Kidney (tissue), 14 donors: Measurements from ENCODE around the gene TGM1. TPM values are rescaled to one million over a fixed set of nuclear protein-coding genes. Genes with fewer than 3 reads are reported as not detected.

ENCODE experiments used
- DNase-seq, 5 donors: peaks; one replicate each; pipeline ENCODE4 v3.0.0-alpha.2; 2013 to 2020
- FAIRE-seq: peaks from 2 replicates; lab custom pipeline; 2012; peaks lifted over from hg19 to GRCh38; lab: Jason Lieb, UNC
- H3K27ac ChIP-seq, 2 donors: one replicate each; pipeline ENCODE4 v1.7.0; 2013; ENCODE audit warnings: low read depth in 2 of 2, low read length in 2 of 2, inconsistent platforms in 1 of 2
- H3K27me3 ChIP-seq: one replicate; pipeline ENCODE4 v1.7.1; 2013; ENCODE audit warnings: low read length, inconsistent platforms; ENCODE audit not compliant: control insufficient read depth, insufficient read depth
- H3K36me3 ChIP-seq, 3 donors: one replicate each; pipeline versions ENCODE4 v1.7.0 to v1.7.1; 2013; ENCODE audit warnings: low read length in 3 of 3, control low read depth in 1 of 3, inconsistent platforms in 1 of 3; ENCODE audit not compliant: insufficient read depth in 3 of 3, control insufficient read depth in 2 of 3
- H3K4me1 ChIP-seq, 3 donors: one replicate each; pipeline versions ENCODE4 v1.7.0 to v1.7.1; 2013; ENCODE audit warnings: low read length in 3 of 3, inconsistent platforms in 1 of 3, low read depth in 1 of 3; ENCODE audit not compliant: control insufficient read depth in 2 of 3, insufficient read depth in 2 of 3
- H3K4me3 ChIP-seq, 3 donors: one replicate each; pipeline versions ENCODE4 v1.7.0 to v1.8.1; 2013; ENCODE audit warnings: low read length in 3 of 3, control low read depth in 1 of 3, inconsistent platforms in 1 of 3
- H3K9ac ChIP-seq, 3 donors: one replicate each; pipeline versions ENCODE4 v1.7.0 to v1.7.1; 2013; ENCODE audit warnings: low read length in 3 of 3, control low read depth in 1 of 3, inconsistent platforms in 1 of 3
- H3K9me3 ChIP-seq, 3 donors: one replicate each; pipeline versions ENCODE4 v1.7.0 to v1.7.1; 2013; ENCODE audit warnings: low read length in 3 of 3, control low read depth in 1 of 3, inconsistent platforms in 1 of 3; ENCODE audit not compliant: control insufficient read depth in 2 of 3, insufficient read depth in 1 of 3
- intact Hi-C: fragments of 100-400 bp; cut with DNase I; formaldehyde crosslinking; loops from one replicate; pipeline ENCODE4 v1.11.1; 2022
- polyA plus RNA-seq: library from polyadenylated mRNA; stranded (reverse); fragments of 350-450 nt; fragmentation: Illumina TruSeq; extraction: RNeasy Lipid Tissue Mini Kit (QIAGEN cat#74804); gene quantifications from one replicate; pipeline ENCODE4 v1.2.3, GENCODE V29; 2014; ENCODE audit warnings: low read depth, low replicate concordance; ENCODE audit not compliant: insufficient read depth
- total RNA-seq: library from RNA; stranded (reverse); fragmentation: NEBNext Ultra II Directional; extraction: Animal tissue kit (Norgen Biotek cat#: 25700); gene quantifications from one replicate; pipeline ENCODE4 v1.2.1, GENCODE V29; 2021
- TF ChIP-seq, protein P1 (sequence below): IDR thresholded peaks from 3 replicates; pipeline ENCODE4 v1.5.1; 2012; ENCODE audit warnings: mild to moderate bottlenecking, moderate library complexity, borderline replicate concordance; ENCODE audit not compliant: insufficient read depth; ENCODE audit errors: extremely low read depth
- donor health status: control.
- donor health status: control.
- donor health status: control.
- donor health status: control.
- donor health status: control.
- donor health status: DM: yes; HTN: yes; CAD: no.
- donor health status: Normal renal cell carcinoma (clear cell type).

Gene TGM1
- total and polyA plus RNA-seq, 2 donors from 2014 or later = 4.5 to 13.1 TPM

DNA sequence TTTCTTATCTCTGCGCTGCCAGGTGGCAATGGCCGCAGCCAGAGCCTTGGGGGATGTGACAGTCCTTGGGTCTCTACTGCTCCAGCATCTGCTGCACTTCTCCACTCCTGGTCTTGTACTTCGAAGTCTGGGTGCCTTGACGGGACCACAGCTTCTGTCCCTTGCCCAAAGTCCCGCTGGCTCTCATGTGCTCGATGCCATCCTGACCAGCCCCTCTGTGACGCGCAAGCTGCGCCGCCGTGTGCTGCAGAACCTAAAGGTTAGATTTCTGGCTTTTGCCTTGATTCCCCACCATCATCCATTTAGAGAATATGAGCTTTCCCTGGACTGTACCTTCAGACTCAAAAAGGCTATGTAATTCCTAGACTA, 41.0 kb upstream of the TGM1 start:
- Histone ChIP-seq H3K36me3 (peaks cover 8 to 58% (median 36%) of the 10 kb centered on the region in 3 donors), H3K4me1 (peaks cover 0 to 23% (median 13%) of the 10 kb centered on the region in 3 donors), H3K27ac (no peak overlapping the region), H3K27me3 (no peaks in the 10 kb centered on the region), H3K9ac (no peak overlapping the region), H3K9me3 (no peaks in the 10 kb centered on the region), H3K4me3 (no peak overlapping the region)
- intact Hi-C loops = loop anchor here (10.0 kb wide), 1 partner anchor 49 kb away; no protein-coding TSS in a partner anchor
- FAIRE-seq (no peak), DNase-seq (no peak)
- TF ChIP-seq, protein P1, sequence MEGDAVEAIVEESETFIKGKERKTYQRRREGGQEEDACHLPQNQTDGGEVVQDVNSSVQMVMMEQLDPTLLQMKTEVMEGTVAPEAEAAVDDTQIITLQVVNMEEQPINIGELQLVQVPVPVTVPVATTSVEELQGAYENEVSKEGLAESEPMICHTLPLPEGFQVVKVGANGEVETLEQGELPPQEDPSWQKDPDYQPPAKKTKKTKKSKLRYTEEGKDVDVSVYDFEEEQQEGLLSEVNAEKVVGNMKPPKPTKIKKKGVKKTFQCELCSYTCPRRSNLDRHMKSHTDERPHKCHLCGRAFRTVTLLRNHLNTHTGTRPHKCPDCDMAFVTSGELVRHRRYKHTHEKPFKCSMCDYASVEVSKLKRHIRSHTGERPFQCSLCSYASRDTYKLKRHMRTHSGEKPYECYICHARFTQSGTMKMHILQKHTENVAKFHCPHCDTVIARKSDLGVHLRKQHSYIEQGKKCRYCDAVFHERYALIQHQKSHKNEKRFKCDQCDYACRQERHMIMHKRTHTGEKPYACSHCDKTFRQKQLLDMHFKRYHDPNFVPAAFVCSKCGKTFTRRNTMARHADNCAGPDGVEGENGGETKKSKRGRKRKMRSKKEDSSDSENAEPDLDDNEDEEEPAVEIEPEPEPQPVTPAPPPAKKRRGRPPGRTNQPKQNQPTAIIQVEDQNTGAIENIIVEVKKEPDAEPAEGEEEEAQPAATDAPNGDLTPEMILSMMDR = no peak

DNA sequence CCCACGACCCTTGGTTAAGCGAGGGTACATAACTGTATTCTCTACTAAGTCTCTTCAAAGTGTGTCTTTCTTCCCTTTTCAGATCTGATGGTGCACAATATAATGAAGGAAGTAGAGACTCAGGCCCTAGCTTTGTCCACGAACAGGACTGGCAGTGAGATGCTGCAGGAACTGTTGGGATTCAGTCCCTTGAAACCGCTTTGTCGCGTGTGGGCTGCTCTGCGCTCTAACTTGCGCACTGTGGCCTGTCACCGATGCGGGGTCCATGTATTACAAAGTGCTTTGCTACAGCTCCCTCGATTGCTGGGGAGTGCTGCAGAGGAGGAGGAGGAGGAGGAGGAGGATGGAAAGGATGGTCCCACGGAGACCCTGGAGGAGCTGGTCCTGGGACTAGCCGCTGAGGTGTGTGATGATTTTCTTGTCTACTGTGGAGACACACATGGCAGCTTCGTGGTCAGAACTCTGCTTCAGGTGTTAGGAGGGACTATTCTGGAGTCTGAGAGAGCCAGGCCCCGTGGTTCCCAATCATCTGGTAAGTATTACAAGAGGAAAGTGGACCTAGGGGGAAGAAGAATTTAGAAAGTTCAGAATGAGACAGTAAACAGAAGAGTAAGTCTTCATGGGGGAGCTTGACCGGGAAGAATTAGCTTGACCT, 37.5 kb upstream of the TGM1 start:
- intact Hi-C loops = loop anchor here (10.0 kb wide), 1 partner anchor 46 kb away; no protein-coding TSS in a partner anchor
- no peak overlapping the region for H3K27ac ChIP-seq
- H3K9me3 ChIP-seq = no peaks in the 10 kb centered on the region
- peaks cover 14 to 56% (median 40%) of the 10 kb centered on the region in 3 donors for H3K36me3 ChIP-seq
- H3K9ac ChIP-seq = peak overlapping the region; percentile 75 to 86 (median 83)
- peak overlapping the region; percentile 71 to 95 (median 92) for H3K4me3 ChIP-seq
- FAIRE-seq = no peak
- peaks cover 0 to 17% (median 8%) of the 10 kb centered on the region in 3 donors for H3K4me1 ChIP-seq
- H3K27me3 ChIP-seq = no peaks in the 10 kb centered on the region
- TF ChIP-seq, protein P1 = no peak
- no peak for DNase-seq

DNA sequence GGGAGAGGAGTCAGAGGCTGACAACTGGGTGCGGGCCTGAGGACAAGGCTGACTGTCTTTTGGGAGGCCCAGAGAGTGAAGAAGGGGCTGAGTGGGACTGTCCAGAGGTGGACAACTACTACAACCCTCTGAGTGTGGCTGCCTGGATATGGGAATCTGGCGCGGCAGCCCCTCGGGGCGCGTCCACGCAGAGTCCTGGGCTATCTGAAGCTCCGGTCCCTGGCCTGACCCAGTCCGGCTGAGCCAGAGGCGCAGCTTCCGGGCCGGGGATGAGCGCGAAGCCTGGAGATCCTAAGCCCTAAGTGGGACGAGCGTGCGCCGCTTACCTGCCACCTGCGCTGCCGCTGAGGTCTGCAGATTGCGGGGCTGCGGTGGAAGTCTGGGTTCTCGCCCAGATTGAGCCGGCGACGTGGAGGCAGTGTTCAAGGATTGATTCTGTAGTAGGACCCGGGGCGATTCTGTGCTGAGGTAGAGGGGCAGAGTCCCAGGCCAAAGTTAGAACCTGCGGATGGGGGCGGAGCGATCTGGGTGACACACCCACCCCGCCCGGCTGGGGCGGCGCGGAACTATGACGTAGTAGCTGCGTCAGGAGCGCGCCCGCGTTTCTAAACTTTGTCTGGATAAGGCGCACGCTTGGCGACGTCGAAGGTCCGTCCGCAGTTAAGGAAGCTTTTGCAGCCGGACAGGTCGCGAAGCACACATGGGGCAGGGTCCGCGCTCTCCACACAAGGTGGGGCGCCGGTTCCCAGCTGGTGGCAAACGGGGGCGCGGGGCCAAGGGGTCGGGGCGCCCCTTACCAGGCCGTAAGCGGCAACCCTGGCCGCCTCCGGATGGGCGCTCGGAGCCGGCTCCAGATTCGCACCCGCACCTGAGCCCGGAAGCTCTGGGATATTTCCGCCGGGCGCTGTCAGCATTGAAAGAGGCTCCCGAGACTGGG, 36.5 kb upstream of the TGM1 start, which contains the start of the genes DHRS1 and NOP9:
Gene DHRS1 (minus strand): TSS at position 526 of the 937 bp plus-strand sequence. CDS start 674 bp downstream, outside the sequence.
Gene NOP9 (plus strand): TSS at position 596 of the 937 bp plus-strand sequence. CDS start 105 bp downstream, at position 701.
- no peak for FAIRE-seq
- Histone ChIP-seq H3K36me3 (peaks cover 12 to 48% (median 32%) of the 10 kb centered on the region in 3 donors), H3K27me3 (no peaks in the 10 kb centered on the region), H3K27ac (peak within 1 kb of the TSS; percentile 76 to 80), H3K9ac (peak within 1 kb of the TSS; percentile 75 to 86 (median 83)), H3K4me3 (peak within 1 kb of the TSS; percentile 71 to 95 (median 92)), H3K4me1 (peaks cover 0 to 17% (median 8%) of the 10 kb centered on the region in 3 donors), H3K9me3 (no peaks in the 10 kb centered on the region)
- intact Hi-C loops = loop anchor here (10.0 kb wide), 1 partner anchor 45 kb away; no protein-coding TSS in a partner anchor
- peak; percentile 93 to 97 (median 96) for DNase-seq
- TF ChIP-seq, protein P1 = peak; percentile 17
